T-cell (primary cell): ENCODE results near the gene TMEM234. TPM values are rescaled to one million over a fixed set of nuclear protein-coding genes. Genes with fewer than 3 reads are reported as not detected.
A peak's percentile ranks its signal among the peaks of the same experiment; 100 is the strongest.

Source experiments
- ATAC-seq, 4 experiments: fragments of 200-7000 bp in 3 of 4; fragments of 150-1000 bp in 1 of 4; cut with Tn5 transposase; replicated peaks in 1 of 4; 1 replicate in 3 of 4; 2 replicates in 1 of 4; pipeline ENCODE4 v1.10.0; 2021; ENCODE audit warnings: moderate library complexity in 3 of 4, mild to moderate bottlenecking in 2 of 4, moderate number of reproducible peaks in 1 of 4
- CTCF ChIA-PET, 2 donors: fragments of 300-600 bp; sonication (Branson Sonifier 250); formaldehyde crosslinking; loops; one replicate each; lab custom pipeline; 2022; ENCODE audit warnings: antibody characterized with exemption in 2 of 2; lab: Charles Lee
- POLR2A ChIA-PET, 2 donors: fragments of 300-600 bp; sonication (Branson Sonifier 250); formaldehyde crosslinking; loops; one replicate each; lab custom pipeline; 2022; ENCODE audit warnings: antibody characterized with exemption in 2 of 2; lab: Charles Lee
- DNase-seq, 35 experiments: peaks; one replicate each; pipeline versions ENCODE4 v3.0.0 to v3.0.0-alpha.2; 2013 to 2023
- H3K27ac ChIP-seq: one replicate; pipeline ENCODE4 v1.5.1; 2013; ENCODE audit warnings: low read length
- H3K27me3 ChIP-seq, 2 experiments: replicated peaks in 1 of 2; 1 replicate in 1 of 2; 2 replicates in 1 of 2; pipeline versions ENCODE4 v1.6.1 to v1.7.0; 2013; ENCODE audit warnings: low read length in 1 of 2, mixed read lengths in 1 of 2; ENCODE audit not compliant: control insufficient read depth in 2 of 2, insufficient read depth in 2 of 2; ENCODE audit errors: extremely low read depth in 1 of 2
- H3K36me3 ChIP-seq, 2 donors: 1 replicate in 1 of 2; 2 replicates in 1 of 2; pipeline versions ENCODE4 v1.6.1 to v1.7.0; 2013; ENCODE audit warnings: low read length in 1 of 2; ENCODE audit not compliant: control insufficient read depth in 2 of 2, insufficient read depth in 1 of 2; ENCODE audit errors: extremely low read depth in 1 of 2
- H3K4me1 ChIP-seq, 2 experiments: 1 replicate in 1 of 2; 2 replicates in 1 of 2; pipeline versions ENCODE4 v1.6.1 to v1.7.0; 2013; ENCODE audit warnings: low read length in 2 of 2, mixed read lengths in 1 of 2; ENCODE audit not compliant: insufficient read depth in 2 of 2, control insufficient read depth in 1 of 2; ENCODE audit errors: extremely low read depth in 1 of 2
- H3K4me3 ChIP-seq, 2 donors: 1 replicate in 1 of 2; 2 replicates in 1 of 2; pipeline versions ENCODE4 v1.5.1 to v1.7.0; 2013; ENCODE audit warnings: mild to moderate bottlenecking in 2 of 2, low read length in 1 of 2, moderate library complexity in 1 of 2; ENCODE audit not compliant: control insufficient read depth in 1 of 2; ENCODE audit errors: extremely low read depth in 1 of 2
- H3K9me3 ChIP-seq: 2 replicates; pipeline ENCODE4 v1.7.0; 2013
- H3K27ac Mint-ChIP-seq, 2 donors: one replicate each; pipeline ENCODE4 v1.8.0; 2020 to 2021; ENCODE audit warnings: mild to moderate bottlenecking in 2 of 2, mixed read lengths in 2 of 2
- H3K27me3 Mint-ChIP-seq, 2 donors: one replicate each; pipeline ENCODE4 v1.8.0; 2021 to 2022; ENCODE audit warnings: mixed read lengths in 2 of 2
- H3K36me3 Mint-ChIP-seq: one replicate; pipeline ENCODE4 v1.8.0; 2021; ENCODE audit warnings: mixed read lengths
- H3K4me1 Mint-ChIP-seq, 3 donors: one replicate each; pipeline ENCODE4 v1.8.0; 2020 to 2022; ENCODE audit warnings: mixed read lengths in 3 of 3, mild to moderate bottlenecking in 1 of 3
- H3K4me3 Mint-ChIP-seq, 3 donors: one replicate each; pipeline ENCODE4 v1.8.0; 2020 to 2022; ENCODE audit warnings: mild to moderate bottlenecking in 3 of 3, mixed read lengths in 3 of 3, moderate library complexity in 3 of 3
- H3K9me3 Mint-ChIP-seq, 3 donors: one replicate each; pipeline ENCODE4 v1.8.0; 2020 to 2022; ENCODE audit warnings: mixed read lengths in 3 of 3
- WGBS: methylation state at CpG from one replicate; pipeline ENCODE4 v1.1.5; 2013; ENCODE audit warnings: missing lambda C conversion rate; ENCODE audit not compliant: insufficient coverage; 5-methylcytosine and 5-hydroxymethylcytosine counted together
- total RNA-seq, 35 experiments: library from RNA in 6 of 35; stranded (reverse) in 6 of 35; fragments of 120-200 nt in 1 of 35; gene quantifications; one replicate each; pipeline versions ENCODE4 v1.2.1 to v1.2.4 and lab custom pipeline; 2013 to 2026

The TMEM234 gene
- total RNA-seq, 5 donors from 2014 or later (not counting 1 experiment from before 2014, with no cell fraction given) = 14.0 to 29.6 (median 26.0) TPM

DNA sequence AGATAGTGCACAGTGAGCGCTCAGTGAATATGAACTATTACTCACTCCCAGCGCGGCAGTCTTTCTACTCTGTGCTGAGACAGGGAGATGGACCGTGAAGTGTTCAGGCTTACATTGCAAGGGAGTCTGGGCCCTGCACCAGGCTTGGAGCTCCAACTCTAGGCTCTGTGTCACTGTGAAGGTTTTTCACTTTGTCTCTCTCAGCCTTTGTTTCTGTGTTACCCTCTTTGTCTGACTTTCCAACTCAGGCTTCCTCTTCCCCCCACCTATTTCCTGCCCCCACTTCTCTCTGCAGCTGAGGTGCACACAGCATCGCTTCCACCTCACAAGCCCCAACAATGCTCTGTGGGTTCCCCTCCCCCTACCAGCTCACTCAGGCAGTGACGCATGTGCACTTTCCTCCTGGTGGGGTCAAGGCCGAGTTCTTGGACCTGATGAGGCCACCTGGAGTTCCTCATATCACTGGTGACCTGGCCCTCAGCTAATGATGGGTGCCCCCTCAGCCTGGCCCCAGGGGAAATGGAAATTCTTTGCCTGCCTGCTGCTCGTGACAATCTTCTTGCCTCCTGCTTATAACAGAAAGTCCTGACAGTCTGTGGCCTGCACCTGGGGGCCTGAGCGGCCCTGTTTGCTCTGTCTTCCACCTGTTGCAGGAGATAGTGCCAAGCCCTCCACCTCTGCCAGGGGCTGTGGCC, 27.8 kb upstream of the TMEM234 start:
- Histone ChIP-seq H3K36me3 (peaks cover 3 to 5% of the 10 kb centered on the region in 2 donors), H3K9me3 (no peaks in the 10 kb centered on the region), H3K4me3 (peak overlapping the region; percentile 84 to 97), H3K27me3 (no peaks in the 10 kb centered on the region), H3K4me1 (peaks cover 28 to 63% of the 10 kb centered on the region in 2 experiments), H3K27ac (peak overlapping the region; percentile 96)
- ATAC-seq (peak; percentile 76 to 85 (median 80)), DNase-seq (peak; percentile 67 to 92 (median 81))
- Mint-ChIP-seq H3K27ac (peak overlapping the region; percentile 100), H3K4me3 (peak overlapping the region; percentile 91 to 100 (median 100)), H3K36me3 (peaks cover 17% of the 10 kb centered on the region), H3K27me3 (no peaks in the 10 kb centered on the region), H3K4me1 (peaks cover 49 to 83% (median 73%) of the 10 kb centered on the region in 3 donors), H3K9me3 (no peaks in the 10 kb centered on the region)
- ChIA-PET POLR2A (interaction anchor here (0.5 to 1.8 kb wide), 7 partner anchors 9 to 981 kb away, joined by 4 to 11 read pairs (median 6); partner anchors contain the start of gene MARCKSL1 (in 1 of the 2)), CTCF (interaction anchor here (0.6 to 1.9 kb wide), 9 partner anchors 10 to 92 kb away, joined by 3 to 7 read pairs (median 4); partner anchors contain the start of gene HDAC1 (in 1 of the 2))
- WGBS = 2% methylated on average over 9 of the region's 9 CpGs

GRCh38 chr1:32247983-32248889, 26.1 kb upstream of the TMEM234 start:
- ChIA-PET CTCF (interaction anchor here (0.6 to 1.9 kb wide), 17 partner anchors 9 to 146 kb away, joined by 3 to 9 read pairs (median 4); partner anchors contain the start of genes BSDC1 (in 1 of the 2), CCDC28B (in 1 of the 2) and HDAC1 (in 1 of the 2)), POLR2A (interaction anchor here (0.6 to 0.7 kb wide), 6 partner anchors 25 to 192 kb away, joined by 3 to 7 read pairs (median 5); partner anchors contain the start of gene IQCC (in 1 of the 2))
- Mint-ChIP-seq H3K9me3 (no peaks in the 10 kb centered on the region), H3K36me3 (peaks cover 12% of the 10 kb centered on the region), H3K4me1 (peaks cover 45 to 71% (median 65%) of the 10 kb centered on the region in 3 donors), H3K27me3 (no peaks in the 10 kb centered on the region), H3K4me3 (peak overlapping the region; percentile 62 to 91 (median 71)), H3K27ac (peak overlapping the region; percentile 100)
- Histone ChIP-seq H3K27ac (peak overlapping the region; percentile 96), H3K36me3 (peaks cover 0 to 3% of the 10 kb centered on the region in 2 donors), H3K9me3 (no peaks in the 10 kb centered on the region), H3K4me1 (peaks cover 26 to 56% of the 10 kb centered on the region in 2 experiments), H3K27me3 (no peaks in the 10 kb centered on the region), H3K4me3 (peak overlapping the region; percentile 18 to 44)
- WGBS = 0% methylated on average over 17 of the region's 31 CpGs
- DNase-seq (peak in 30 of 35 experiments; percentile 38 to 83 (median 58)), ATAC-seq (peak in 1 of 4 experiments; percentile 8)

GRCh38 chr1:32247452-32247851, 25.3 kb upstream of the TMEM234 start:
- ATAC-seq = no peak
- peaks cover 26 to 56% of the 10 kb centered on the region in 2 experiments for H3K4me1 ChIP-seq
- POLR2A ChIA-PET = no interaction called here
- Mint-ChIP-seq H3K4me3 (peak overlapping the region in 2 of 3 donors; percentile 71 to 91), H3K4me1 (peaks cover 45 to 69% (median 65%) of the 10 kb centered on the region in 3 donors), H3K9me3 (no peaks in the 10 kb centered on the region), H3K36me3 (peaks cover 8% of the 10 kb centered on the region), H3K27ac (peak overlapping the region; percentile 94 to 98), H3K27me3 (no peaks in the 10 kb centered on the region)
- CTCF ChIA-PET = interaction anchor here in 1 of 2 donors (1.5 kb wide), 1 partner anchor 147 kb away, joined by 5 read pairs; the partner anchor contains the start of gene BSDC1
- H3K4me3 ChIP-seq = no peak overlapping the region
- H3K9me3 ChIP-seq = no peaks in the 10 kb centered on the region
- DNase-seq = no peak
- WGBS = 96% methylated on average over 11 of the region's 12 CpGs
- H3K27me3 ChIP-seq = no peaks in the 10 kb centered on the region
- H3K36me3 ChIP-seq = peaks cover 0 to 3% of the 10 kb centered on the region in 2 donors
- H3K27ac ChIP-seq = peak overlapping the region; percentile 96

- 100% methylated on average over 2 of the region's 3 CpGs for WGBS
- H3K4me1 Mint-ChIP-seq = peaks cover 48 to 69% (median 66%) of the 10 kb centered on the region in 3 donors
Observed at GRCh38 chr1:32246888-32247273, 24.7 kb upstream of the TMEM234 start, which contains the start of gene FAM167B. FAM167B (plus strand) TSS chr1:32247222; CDS start chr1:32247422, 200 bp downstream.

GRCh38 chr1:32242341-32242851, 20.2 kb upstream of the TMEM234 start:
- ATAC-seq (no peak), DNase-seq (no peak)
- Histone ChIP-seq H3K4me1 (peaks cover 10 to 41% of the 10 kb centered on the region in 2 experiments), H3K9me3 (no peaks in the 10 kb centered on the region), H3K27ac (no peak overlapping the region), H3K4me3 (no peak overlapping the region), H3K36me3 (peaks cover 0 to 3% of the 10 kb centered on the region in 2 donors), H3K27me3 (no peaks in the 10 kb centered on the region)
- H3K9me3 Mint-ChIP-seq = no peaks in the 10 kb centered on the region
- H3K36me3 Mint-ChIP-seq = no peaks in the 10 kb centered on the region
- H3K27me3 Mint-ChIP-seq = no peaks in the 10 kb centered on the region
- H3K4me3 Mint-ChIP-seq = peak overlapping the region; percentile 17 to 89 (median 34)
- 80% methylated on average over 1 of the region's 7 CpGs for WGBS
- POLR2A ChIA-PET = interaction anchor here in 1 of 2 donors (1.0 to 1.1 kb wide), 2 partner anchors 16 to 80 kb away, joined by 3 to 6 read pairs; no protein-coding TSS in a partner anchor
- H3K4me1 Mint-ChIP-seq = peaks cover 24 to 35% (median 33%) of the 10 kb centered on the region in 3 donors
- CTCF ChIA-PET = interaction anchor here (0.6 to 1.2 kb wide), 2 partner anchors 13 to 64 kb away, joined by 4 to 7 read pairs; no protein-coding TSS in a partner anchor
- peak overlapping the region; percentile 55 to 86 for H3K27ac Mint-ChIP-seq

More at GRCh38 chr1:32246888-32247273, 24.7 kb upstream of the TMEM234 start, which contains the start of gene FAM167B:
- Histone ChIP-seq H3K36me3 (peaks cover 0 to 3% of the 10 kb centered on the region in 2 donors), H3K4me3 (peak within 1 kb of the TSS in 1 of 2 donors; percentile 18), H3K4me1 (peaks cover 26 to 60% of the 10 kb centered on the region in 2 experiments), H3K27me3 (no peaks in the 10 kb centered on the region), H3K9me3 (no peaks in the 10 kb centered on the region), H3K27ac (peak within 1 kb of the TSS; percentile 96)
- H3K36me3 Mint-ChIP-seq = peaks cover 4% of the 10 kb centered on the region
- H3K4me3 Mint-ChIP-seq = peak within 1 kb of the TSS; percentile 62 to 91 (median 71)
- ChIA-PET CTCF (no interaction called here), POLR2A (interaction anchor here in 1 of 2 donors (0.5 kb wide), 1 partner anchor 15 kb away, joined by 3 read pairs; no protein-coding TSS in a partner anchor)
- H3K9me3 Mint-ChIP-seq = no peaks in the 10 kb centered on the region
- ATAC-seq = no peak
- peak within 1 kb of the TSS; percentile 94 to 98 for H3K27ac Mint-ChIP-seq
- H3K27me3 Mint-ChIP-seq = no peaks in the 10 kb centered on the region
- DNase-seq = no peak
